Stimulated activated CD4-positive, alpha-beta T cell treated with anti-CD3 and anti-CD28 coated beads, Interleukin-4, amount 100 ng/mL, for 24 hours (primary cell): ENCODE data around the gene COL4A2.

Source experiments
- DNase-seq: peaks from one replicate; pipeline ENCODE4 v3.0.0-alpha.2; 2020

COL4A2 gene

GRCh38 chr13:110306960-110307766 lies at the start of gene COL4A2, which contains the start of gene COL4A1:
COL4A2 (plus strand) TSS chr13:110307284; CDS start chr13:110307904, 620 bp downstream.
COL4A1 (minus strand) TSS chr13:110307157; CDS start chr13:110307027, 130 bp downstream.
- DNase-seq = no peak

- DNase-seq = no peak
Observed at GRCh38 chr13:110257408-110257807, 49.7 kb upstream of the COL4A2 start.

- no peak for DNase-seq
Observed at GRCh38 chr13:110258876-110259631, 48.0 kb upstream of the COL4A2 start.

- DNase-seq = no peak
Observed at GRCh38 chr13:110259651-110260050, 47.4 kb upstream of the COL4A2 start.

DNA sequence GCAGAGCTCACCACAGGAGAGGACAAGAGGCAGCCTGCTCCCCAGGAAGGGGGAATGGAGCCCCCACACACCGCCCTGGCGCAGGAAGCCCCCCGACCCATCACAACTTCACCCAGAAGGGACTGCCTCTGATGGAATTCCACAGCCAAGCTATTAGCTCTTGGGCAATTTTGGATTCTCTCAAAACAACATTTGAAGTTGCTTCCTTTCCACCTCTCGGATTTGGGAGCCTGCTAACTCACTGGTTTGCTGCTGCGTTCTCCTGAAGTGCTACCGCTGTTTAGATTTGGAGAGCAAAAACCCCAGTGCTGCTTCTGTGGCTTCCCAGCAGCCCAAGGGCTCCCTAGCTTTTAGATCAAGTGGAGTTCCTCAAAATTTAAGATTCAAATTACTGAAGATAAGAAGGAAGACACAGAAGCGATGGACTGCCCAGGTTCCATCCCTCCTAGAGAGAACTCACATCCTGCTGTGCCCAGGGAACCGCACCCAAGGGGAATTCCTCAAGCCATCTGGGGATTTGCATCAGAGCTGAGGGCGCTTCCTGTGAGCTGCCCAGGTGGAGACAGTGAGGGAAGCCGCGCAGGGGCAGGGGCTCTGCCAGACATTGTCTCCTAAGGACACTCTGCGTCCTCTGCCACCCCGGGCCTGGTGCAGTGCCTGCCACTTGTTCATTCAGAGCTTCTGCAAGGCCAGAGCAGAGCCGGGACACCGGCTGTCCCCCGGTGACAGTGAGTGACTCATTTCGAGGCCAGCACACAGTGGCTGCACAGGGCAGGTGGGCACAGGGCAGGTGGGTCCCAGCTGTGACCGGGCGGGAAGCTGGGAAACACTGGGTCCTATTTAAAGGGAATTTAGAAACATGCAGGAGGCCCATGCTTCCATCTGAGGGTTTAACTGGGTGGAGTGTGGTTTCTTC lies 45.7 kb upstream of the COL4A2 start:
- no peak for DNase-seq

- no peak for DNase-seq
Observed at GRCh38 chr13:110262082-110262436, 45.0 kb upstream of the COL4A2 start.

DNA sequence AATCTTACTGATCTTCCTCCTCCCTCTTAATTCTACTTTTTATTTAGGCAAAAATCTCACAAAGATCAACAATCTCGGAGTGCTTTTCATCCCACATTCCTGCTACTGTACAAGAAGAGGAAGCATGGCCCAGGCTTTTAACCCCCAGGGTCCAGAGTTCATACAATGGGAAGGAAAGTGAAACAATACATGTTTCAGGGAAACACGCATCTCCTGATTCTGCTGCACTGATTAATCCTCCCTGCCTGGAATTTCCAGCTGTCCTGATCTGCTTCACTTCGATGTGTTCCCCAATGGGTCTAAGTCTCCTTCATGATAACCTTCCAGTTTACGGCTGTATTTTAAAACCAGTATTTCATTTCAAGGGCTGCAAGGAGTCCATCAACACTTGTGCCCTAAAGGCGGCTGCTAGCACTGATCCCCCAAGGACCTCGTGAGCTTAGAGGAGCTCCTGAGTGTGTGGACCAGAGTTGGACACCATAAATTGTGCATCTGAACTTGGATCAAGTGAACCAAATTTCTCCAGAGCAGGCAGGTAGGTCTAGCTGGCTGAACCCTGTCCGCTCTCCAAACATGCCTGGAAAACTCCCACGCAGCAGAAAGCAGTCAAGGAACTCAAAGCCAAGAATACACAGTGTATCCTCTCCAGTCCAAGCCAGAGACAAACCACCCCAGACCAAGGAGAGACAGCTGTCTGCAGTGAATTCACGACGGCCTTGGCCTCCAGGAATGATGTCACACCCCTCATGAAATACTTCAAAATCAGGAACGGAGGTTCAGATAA lies 44.4 kb upstream of the COL4A2 start:
- no peak for DNase-seq

- no peak for DNase-seq
Observed at GRCh38 chr13:110263404-110263803, 43.7 kb upstream of the COL4A2 start.

GRCh38 chr13:110263888-110264287 lies 43.2 kb upstream of the COL4A2 start:
- no peak for DNase-seq

- DNase-seq = no peak
Observed at GRCh38 chr13:110264685-110265275, 42.3 kb upstream of the COL4A2 start.

DNA sequence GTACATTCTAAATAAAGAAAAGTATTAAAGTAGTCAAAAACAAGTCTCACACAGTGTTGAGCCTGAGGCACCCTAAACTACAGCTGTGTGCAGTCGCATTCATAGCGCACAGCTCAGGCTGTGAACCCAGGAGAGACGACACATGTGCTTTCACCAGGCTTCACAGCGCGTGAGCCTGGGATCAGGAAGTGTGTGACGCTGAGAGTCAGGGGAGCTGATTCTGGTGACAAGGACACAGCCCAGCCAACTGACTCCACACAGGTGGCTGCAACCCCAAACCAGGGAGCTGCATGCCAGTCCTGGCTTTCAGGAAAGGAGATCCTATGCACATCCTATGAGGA lies 41.8 kb upstream of the COL4A2 start:
- DNase-seq = no peak

- no peak for DNase-seq
Observed at GRCh38 chr13:110265682-110266430, 41.2 kb upstream of the COL4A2 start.

- no peak for DNase-seq
Observed at GRCh38 chr13:110266431-110266809, 40.7 kb upstream of the COL4A2 start.

- no peak for DNase-seq
Observed at GRCh38 chr13:110266983-110267382, 40.1 kb upstream of the COL4A2 start.

DNA sequence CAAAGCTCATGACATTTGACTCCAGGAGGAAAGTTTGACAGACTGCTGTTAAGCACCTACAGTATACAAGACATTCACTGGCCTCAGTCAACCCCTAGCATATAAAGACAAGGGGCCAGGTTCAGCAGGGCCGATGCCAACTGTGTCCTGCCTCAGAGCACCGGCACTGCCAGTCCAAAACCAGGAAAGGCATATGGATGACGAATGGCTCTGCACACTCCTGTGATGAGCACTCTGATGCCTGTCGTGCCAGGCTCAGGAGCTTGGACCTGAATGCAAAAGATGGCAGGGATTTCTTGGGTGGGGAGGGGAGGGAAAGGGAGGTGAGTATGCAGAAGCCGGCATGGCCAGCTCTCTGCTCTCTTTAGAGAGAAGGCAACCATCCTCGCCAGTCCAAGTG lies 39.0 kb upstream of the COL4A2 start:
- no peak for DNase-seq

- no peak for DNase-seq
Observed at GRCh38 chr13:110268576-110269185, 38.4 kb upstream of the COL4A2 start.

- no peak for DNase-seq
Observed at GRCh38 chr13:110269509-110270185, 37.4 kb upstream of the COL4A2 start.

DNA sequence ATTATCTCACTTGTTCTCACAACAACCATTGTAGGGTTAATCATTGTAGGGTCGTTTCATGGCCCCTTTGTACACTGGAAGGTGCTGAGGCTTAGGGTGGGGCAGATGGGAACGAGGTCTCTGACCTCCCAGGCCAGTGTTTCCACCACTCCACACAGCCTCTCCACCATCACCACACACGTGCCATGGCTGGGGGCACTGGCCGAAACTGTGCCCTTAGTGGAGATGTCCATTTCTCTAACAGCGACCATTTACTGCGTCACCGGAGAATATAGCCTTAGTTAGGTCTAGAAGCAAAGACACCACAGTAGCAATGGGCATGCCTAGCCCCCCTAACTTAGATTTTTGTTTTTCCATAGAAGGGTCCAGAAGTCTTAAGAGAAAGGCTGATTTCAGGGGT lies 36.6 kb upstream of the COL4A2 start:
- DNase-seq = no peak

DNA sequence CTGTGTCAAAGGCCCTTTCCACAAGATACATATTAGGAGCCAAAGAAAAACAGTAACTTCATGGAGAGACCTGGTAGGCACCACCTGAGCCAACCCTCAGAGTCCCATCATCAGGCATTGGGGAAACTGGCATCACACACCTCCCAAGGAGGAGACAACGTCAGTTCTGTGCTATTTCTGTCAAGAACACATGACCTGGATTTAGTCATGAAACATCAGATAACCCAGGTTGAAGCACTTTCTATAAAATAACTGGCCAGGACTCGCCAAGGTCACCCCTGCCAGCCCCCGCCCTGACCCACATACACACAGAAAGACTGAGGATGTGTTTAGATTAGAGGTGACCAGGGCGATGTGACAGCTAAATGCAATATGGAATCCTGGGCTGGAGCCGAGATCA lies 35.8 kb upstream of the COL4A2 start:
- no peak for DNase-seq

GRCh38 chr13:110272227-110272626 lies 34.9 kb upstream of the COL4A2 start:
- no peak for DNase-seq
